ENCODE data around the gene PARVG.

DNA sequence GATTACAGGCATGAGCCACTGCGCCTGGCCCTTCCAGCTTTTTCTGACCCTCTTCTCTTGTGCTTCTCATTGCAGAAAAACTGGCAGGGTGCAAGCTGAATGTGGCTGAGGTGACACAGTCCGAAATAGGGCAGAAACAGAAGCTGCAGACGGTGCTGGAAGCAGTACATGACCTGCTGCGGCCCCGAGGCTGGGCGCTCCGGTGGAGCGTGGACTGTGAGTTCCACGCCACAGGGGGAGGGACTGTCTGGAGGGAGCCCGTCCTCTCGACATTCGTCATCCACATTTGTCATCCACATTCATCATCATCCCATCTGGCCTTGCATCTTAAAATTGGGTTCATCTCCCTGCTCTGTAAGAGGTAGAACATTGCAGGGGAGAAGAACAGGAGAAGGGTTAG, 49.3 kb upstream of the PARVG start:
- TF ChIP-seq, protein P1, sequence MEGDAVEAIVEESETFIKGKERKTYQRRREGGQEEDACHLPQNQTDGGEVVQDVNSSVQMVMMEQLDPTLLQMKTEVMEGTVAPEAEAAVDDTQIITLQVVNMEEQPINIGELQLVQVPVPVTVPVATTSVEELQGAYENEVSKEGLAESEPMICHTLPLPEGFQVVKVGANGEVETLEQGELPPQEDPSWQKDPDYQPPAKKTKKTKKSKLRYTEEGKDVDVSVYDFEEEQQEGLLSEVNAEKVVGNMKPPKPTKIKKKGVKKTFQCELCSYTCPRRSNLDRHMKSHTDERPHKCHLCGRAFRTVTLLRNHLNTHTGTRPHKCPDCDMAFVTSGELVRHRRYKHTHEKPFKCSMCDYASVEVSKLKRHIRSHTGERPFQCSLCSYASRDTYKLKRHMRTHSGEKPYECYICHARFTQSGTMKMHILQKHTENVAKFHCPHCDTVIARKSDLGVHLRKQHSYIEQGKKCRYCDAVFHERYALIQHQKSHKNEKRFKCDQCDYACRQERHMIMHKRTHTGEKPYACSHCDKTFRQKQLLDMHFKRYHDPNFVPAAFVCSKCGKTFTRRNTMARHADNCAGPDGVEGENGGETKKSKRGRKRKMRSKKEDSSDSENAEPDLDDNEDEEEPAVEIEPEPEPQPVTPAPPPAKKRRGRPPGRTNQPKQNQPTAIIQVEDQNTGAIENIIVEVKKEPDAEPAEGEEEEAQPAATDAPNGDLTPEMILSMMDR (IDR thresholded peaks at IDR 0.05; ENCODE audit: insufficient read depth, low read length, poor library complexity, severe bottlenecking) = no peak
- no peak for TF ChIP-seq EZH2phosphoT487 (conservative IDR thresholded peaks at IDR 0.05; ENCODE audit: low read length)

Measured in SU-DHL-6 (cell line).